Mesothelial cell of epicardium (in vitro differentiated cells): ENCODE measurements around the gene MINDY4. TPM values are rescaled to one million over a fixed set of nuclear protein-coding genes. Genes with fewer than 3 reads are reported as not detected.

ENCODE experiments used
- DNase-seq, 2 experiments: peaks; one replicate each; pipeline ENCODE4 v3.0.0; 2021; ENCODE audit warnings: low spot score in 2 of 2; ENCODE audit not compliant: unreplicated experiment in 2 of 2
- H3K27ac Mint-ChIP-seq: 2 replicates; pipeline ENCODE4 v1.8.0; 2021; ENCODE audit warnings: mixed read lengths
- H3K27me3 Mint-ChIP-seq: 2 replicates; pipeline ENCODE4 v1.8.0; 2021; ENCODE audit warnings: low read depth, mixed read lengths
- H3K36me3 Mint-ChIP-seq: 2 replicates; pipeline ENCODE4 v1.8.0; 2021; ENCODE audit warnings: mixed read lengths
- H3K4me1 Mint-ChIP-seq: 2 replicates; pipeline ENCODE4 v1.8.0; 2021; ENCODE audit warnings: mixed read lengths
- H3K4me3 Mint-ChIP-seq: 2 replicates; pipeline ENCODE4 v1.8.0; 2021; ENCODE audit warnings: mild to moderate bottlenecking, moderate library complexity, mixed read lengths
- H3K9me3 Mint-ChIP-seq: 2 replicates; pipeline ENCODE4 v1.8.0; 2021; ENCODE audit warnings: mixed read lengths
- CTCF ChIP-seq: fragments of 200-600 bp; sonication (generic); IDR thresholded peaks from one replicate; pipeline ENCODE4 v1.5.0; 2021; ENCODE audit warnings: antibody characterized with exemption; ENCODE audit not compliant: unreplicated experiment
- total RNA-seq: library from RNA; stranded (reverse); gene quantifications from 3 replicates; pipeline ENCODE4 v1.2.1, GENCODE V29; 2021

MINDY4 gene
- total RNA-seq, 1 donor from 2014 or later = 10.8 TPM

GRCh38 chr7:30929686-30930085 is 158.5 kb downstream of the MINDY4 start:
- Mint-ChIP-seq H3K36me3 (no peaks in the 10 kb centered on the region), H3K4me3 (no peak overlapping the region), H3K27ac (no peak overlapping the region), H3K4me1 (peaks cover 23% of the 10 kb centered on the region), H3K9me3 (peaks cover 6% of the 10 kb centered on the region), H3K27me3 (no peaks in the 10 kb centered on the region)
- DNase-seq = peak in 1 of 2 experiments; percentile 25
- TF ChIP-seq CTCF = no peak

DNA sequence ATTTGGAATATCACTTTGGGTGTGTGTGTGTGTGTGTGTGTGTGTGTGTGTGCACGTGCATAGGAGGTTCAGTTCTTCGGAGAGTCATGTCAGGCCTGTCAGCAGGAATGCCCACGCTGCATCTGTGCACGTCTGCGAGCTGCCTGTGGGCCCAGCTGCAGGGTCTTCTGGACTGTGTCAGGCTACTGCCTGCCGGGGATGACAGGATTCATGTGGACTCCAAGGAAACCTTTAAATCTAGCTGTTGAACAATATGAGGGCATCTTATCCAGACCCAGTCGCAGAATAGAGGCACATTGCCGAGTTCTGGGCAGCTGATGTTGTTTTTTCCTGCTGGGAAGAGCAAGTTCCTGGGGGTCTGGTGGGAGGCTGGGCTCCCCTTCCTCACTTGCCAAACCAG is 159.4 kb downstream of the MINDY4 start:
- Mint-ChIP-seq H3K27me3 (no peaks in the 10 kb centered on the region), H3K4me1 (peaks cover 23% of the 10 kb centered on the region), H3K9me3 (peaks cover 6% of the 10 kb centered on the region), H3K36me3 (no peaks in the 10 kb centered on the region), H3K4me3 (no peak overlapping the region), H3K27ac (peak overlapping the region; percentile 44)
- peak in 1 of 2 experiments; percentile 36 for DNase-seq
- TF ChIP-seq CTCF = no peak

- DNase-seq = peak in 1 of 2 experiments; percentile 36
- Mint-ChIP-seq H3K9me3 (peaks cover 6% of the 10 kb centered on the region), H3K4me3 (no peak overlapping the region), H3K4me1 (peaks cover 23% of the 10 kb centered on the region), H3K36me3 (no peaks in the 10 kb centered on the region), H3K27me3 (no peaks in the 10 kb centered on the region), H3K27ac (no peak overlapping the region)
- no peak for TF ChIP-seq CTCF
Measured at GRCh38 chr7:30931161-30931928, 160.1 kb downstream of the MINDY4 start.

- Mint-ChIP-seq H3K27ac (no peak overlapping the region), H3K9me3 (peaks cover 6% of the 10 kb centered on the region), H3K4me3 (no peak overlapping the region), H3K36me3 (no peaks in the 10 kb centered on the region), H3K27me3 (no peaks in the 10 kb centered on the region), H3K4me1 (peaks cover 23% of the 10 kb centered on the region)
- no peak for DNase-seq
- no peak for TF ChIP-seq CTCF
Measured at GRCh38 chr7:30931929-30932540, 160.8 kb downstream of the MINDY4 start.

- Mint-ChIP-seq H3K9me3 (peaks cover 4% of the 10 kb centered on the region), H3K27me3 (no peaks in the 10 kb centered on the region), H3K4me1 (peaks cover 23% of the 10 kb centered on the region), H3K36me3 (no peaks in the 10 kb centered on the region), H3K27ac (no peak overlapping the region), H3K4me3 (no peak overlapping the region)
- no peak for TF ChIP-seq CTCF
- no peak for DNase-seq
Measured at GRCh38 chr7:30932562-30932961, 161.3 kb downstream of the MINDY4 start.
